Bronchial epithelial cell (primary cell): ENCODE measurements around the gene IP6K3. TPM values are rescaled to one million over a fixed set of nuclear protein-coding genes. Genes with fewer than 3 reads are reported as not detected.

ENCODE experiments used
- DNase-seq: peaks from one replicate; pipeline ENCODE4 v3.0.0-alpha.2; 2010; ENCODE audit warnings: low read depth
- FAIRE-seq: peaks from 2 replicates; lab custom pipeline; 2011; peaks lifted over from hg19 to GRCh38; lab: Jason Lieb, UNC
- H3K27me3 ChIP-seq: 2 replicates; pipeline ENCODE4 v1.5.1; 2011; ENCODE audit warnings: low read length; ENCODE audit not compliant: control insufficient read depth, insufficient read depth
- H3K36me3 ChIP-seq: 2 replicates; pipeline ENCODE4 v1.5.1; 2011; ENCODE audit warnings: low read length; ENCODE audit not compliant: control insufficient read depth, insufficient read depth
- H3K4me3 ChIP-seq: 2 replicates; pipeline ENCODE4 v1.5.1; 2011; ENCODE audit warnings: mild to moderate bottlenecking, low read depth, low read length, control low read depth
- total RNA-seq: library from RNA; depleted of rRNA; stranded (reverse); fragments of >200 nt; gene quantifications from 2 replicates; pipeline ENCODE4 v1.2.1, GENCODE V29; 2014
- TF ChIP-seq, protein P1 (sequence below): IDR thresholded peaks from 2 replicates; pipeline ENCODE4 v1.5.1; 2011; ENCODE audit warnings: mild to moderate bottlenecking, moderate library complexity, low read length, control low read depth, inconsistent platforms; ENCODE audit not compliant: insufficient read depth, severe bottlenecking

The IP6K3 gene
- total RNA-seq, 1 donor from 2014 or later, result under 0.01 TPM

DNA sequence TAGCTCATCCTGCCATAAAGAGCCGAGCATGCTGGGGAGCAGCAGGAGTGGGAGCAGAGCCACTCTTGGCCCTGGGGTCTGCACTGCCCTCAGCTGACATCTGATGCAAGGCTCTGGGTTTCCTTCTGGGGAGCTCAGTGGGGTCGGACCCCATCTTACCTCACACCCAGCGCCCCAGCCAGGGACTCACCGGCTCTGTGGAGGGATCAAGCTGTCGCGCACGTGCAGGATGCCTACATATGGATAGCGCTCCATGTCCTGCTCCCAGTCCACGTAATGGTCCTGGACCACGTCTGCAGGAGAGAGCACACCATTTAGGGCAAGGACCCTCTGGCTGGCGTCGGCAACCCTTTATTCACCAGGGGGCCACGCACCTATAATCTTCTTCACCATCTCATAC is 30.1 kb upstream of the IP6K3 start:
- TF ChIP-seq, protein P1, sequence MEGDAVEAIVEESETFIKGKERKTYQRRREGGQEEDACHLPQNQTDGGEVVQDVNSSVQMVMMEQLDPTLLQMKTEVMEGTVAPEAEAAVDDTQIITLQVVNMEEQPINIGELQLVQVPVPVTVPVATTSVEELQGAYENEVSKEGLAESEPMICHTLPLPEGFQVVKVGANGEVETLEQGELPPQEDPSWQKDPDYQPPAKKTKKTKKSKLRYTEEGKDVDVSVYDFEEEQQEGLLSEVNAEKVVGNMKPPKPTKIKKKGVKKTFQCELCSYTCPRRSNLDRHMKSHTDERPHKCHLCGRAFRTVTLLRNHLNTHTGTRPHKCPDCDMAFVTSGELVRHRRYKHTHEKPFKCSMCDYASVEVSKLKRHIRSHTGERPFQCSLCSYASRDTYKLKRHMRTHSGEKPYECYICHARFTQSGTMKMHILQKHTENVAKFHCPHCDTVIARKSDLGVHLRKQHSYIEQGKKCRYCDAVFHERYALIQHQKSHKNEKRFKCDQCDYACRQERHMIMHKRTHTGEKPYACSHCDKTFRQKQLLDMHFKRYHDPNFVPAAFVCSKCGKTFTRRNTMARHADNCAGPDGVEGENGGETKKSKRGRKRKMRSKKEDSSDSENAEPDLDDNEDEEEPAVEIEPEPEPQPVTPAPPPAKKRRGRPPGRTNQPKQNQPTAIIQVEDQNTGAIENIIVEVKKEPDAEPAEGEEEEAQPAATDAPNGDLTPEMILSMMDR, result no peak
- Histone ChIP-seq H3K36me3 (peaks cover 50% of the 10 kb centered on the region), H3K27me3 (no peaks in the 10 kb centered on the region), H3K4me3 (no peak overlapping the region)
- DNase-seq (no peak), FAIRE-seq (no peak)

DNA sequence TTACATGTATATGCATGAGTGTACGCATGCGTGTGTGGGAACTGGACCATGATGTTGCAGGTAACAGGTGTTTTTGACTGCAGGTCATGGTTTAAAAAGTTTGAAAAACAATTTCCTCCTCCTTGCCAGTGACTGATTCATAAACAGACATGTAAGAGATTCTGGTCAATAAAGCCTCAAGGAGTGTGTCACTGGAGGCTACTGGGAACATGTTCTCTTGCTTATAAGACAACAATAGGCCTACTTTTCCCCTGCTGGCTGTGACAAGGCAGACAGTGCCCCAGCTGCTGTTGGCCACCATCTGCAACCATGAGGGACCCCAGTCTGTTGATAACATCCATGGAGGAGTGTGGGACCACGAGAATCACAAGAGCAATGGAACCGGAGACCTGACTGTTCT is 29.5 kb upstream of the IP6K3 start:
- FAIRE-seq, result peak; percentile 43
- TF ChIP-seq, protein P1, result no peak
- H3K27me3 ChIP-seq, result no peaks in the 10 kb centered on the region

DNA sequence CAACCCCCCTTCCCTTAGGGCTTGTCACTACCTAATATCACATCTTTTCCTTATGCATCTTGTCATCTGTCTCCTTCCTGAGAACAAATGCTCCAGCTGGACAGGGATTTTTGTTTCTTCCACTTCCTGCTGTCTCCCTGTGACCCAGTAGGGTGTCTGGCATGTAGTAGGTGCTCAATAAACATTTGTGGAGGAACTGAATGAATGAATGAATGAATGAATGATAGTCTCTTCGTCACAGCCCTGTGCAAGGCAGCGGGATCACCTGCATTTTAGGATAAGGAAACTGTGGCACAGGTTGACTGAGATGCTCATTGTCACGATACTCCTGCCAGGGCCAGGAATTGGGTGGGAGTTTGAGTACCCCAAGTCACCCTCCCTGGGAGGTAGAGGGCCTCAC is 28.1 kb upstream of the IP6K3 start:
- H3K27me3 ChIP-seq, result no peaks in the 10 kb centered on the region
- H3K36me3 ChIP-seq, result peaks cover 41% of the 10 kb centered on the region
- FAIRE-seq, result no peak
- no peak overlapping the region for H3K4me3 ChIP-seq
- TF ChIP-seq, protein P1, result no peak
- no peak for DNase-seq

More for the DNA sequence above, 29.5 kb upstream of the IP6K3 start:
- DNase-seq, result no peak
- Histone ChIP-seq H3K4me3 (no peak overlapping the region), H3K36me3 (peaks cover 50% of the 10 kb centered on the region)

DNA sequence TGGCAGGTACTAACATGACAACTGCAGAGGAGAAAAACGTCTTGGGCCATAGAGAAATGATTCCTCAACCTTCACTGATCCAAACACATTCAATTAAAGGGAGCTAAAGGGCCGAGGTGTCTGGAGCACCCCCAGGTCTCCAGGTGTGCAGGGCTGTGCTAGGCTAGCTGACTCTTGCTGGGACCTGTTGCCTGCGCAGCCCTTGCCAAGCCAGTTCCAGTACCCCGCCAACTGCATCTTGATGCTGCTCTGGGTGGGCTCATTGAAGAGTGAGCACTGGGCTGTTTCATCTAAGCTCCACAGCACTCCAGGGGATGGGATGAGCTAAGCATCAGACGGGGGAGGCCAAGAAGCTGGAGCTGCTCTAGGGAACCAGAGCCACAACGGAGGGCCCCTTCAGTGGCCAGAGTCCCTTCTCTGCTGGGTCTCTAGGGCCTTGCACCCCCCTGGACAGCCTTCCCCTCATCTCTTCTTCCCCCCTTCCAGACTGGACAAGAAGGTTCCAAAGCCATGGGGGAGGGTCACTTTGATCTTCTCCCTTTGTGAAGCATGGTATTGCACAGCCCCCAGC is 26.3 kb upstream of the IP6K3 start:
- H3K36me3 ChIP-seq, result peaks cover 26% of the 10 kb centered on the region
- TF ChIP-seq, protein P1, result no peak
- no peak for DNase-seq

DNA sequence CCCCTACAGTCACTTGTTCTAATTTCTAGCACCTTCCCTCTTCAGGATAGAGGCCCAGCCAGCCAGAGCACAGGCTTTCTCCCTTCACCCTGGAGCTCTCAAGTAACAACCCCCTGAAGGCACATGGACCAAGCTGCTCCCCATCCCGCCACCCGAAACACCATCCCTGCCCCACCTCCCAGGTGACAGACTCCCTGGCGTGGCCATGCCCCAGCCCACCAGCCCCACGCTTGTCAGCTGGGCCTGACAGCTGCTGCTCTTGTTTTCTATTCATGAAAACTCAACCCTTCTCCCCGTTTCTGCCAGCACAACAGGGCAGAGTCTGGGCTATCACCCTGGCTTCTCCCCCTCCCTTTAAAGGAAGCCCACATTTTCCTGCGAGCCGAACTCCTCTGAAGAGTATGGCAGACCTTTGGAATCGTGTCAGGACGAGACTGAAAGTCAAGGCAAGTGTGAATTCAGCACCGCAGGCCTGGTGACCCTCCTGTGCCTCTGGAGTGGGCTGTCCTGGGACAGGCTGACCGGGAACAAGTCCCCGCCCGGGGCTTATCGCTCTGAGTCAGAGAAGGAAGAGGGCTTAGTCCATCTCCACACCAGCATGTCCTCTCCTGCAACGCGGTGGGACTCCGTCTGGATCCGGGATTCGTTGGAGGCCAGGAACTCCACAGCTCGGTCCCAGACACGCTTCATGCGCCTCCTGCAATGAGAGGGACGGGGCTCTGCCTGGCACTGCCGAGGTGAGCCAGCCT is 25.6 kb upstream of the IP6K3 start:
- Histone ChIP-seq H3K27me3 (no peaks in the 10 kb centered on the region), H3K36me3 (peaks cover 26% of the 10 kb centered on the region), H3K4me3 (no peak overlapping the region)
- TF ChIP-seq, protein P1, result no peak
- FAIRE-seq (no peak), DNase-seq (peak; percentile 69)

More for the DNA sequence above, 26.3 kb upstream of the IP6K3 start:
- H3K4me3 ChIP-seq, result no peak overlapping the region
- no peaks in the 10 kb centered on the region for H3K27me3 ChIP-seq
- FAIRE-seq, result no peak
